H1 (cell line): ENCODE measurements around the gene JMJD1C. TPM values are rescaled to one million over a fixed set of nuclear protein-coding genes. Genes with fewer than 3 reads are reported as not detected.

Experiments
- CTCF ChIA-PET: fragments of 300-600 bp; sonication (Branson Sonifier 250); formaldehyde crosslinking; loops from one replicate; lab custom pipeline; 2021; ENCODE audit not compliant: partially characterized antibody; lab: Charles Lee
- POLR2A ChIA-PET: fragments of 300-600 bp; sonication (Branson Sonifier 250); formaldehyde crosslinking; loops from one replicate; lab custom pipeline; 2021; ENCODE audit warnings: inconsistent platforms; ENCODE audit not compliant: partially characterized antibody; lab: Charles Lee
- DNase-seq, 2 experiments: peaks; one replicate each; pipeline versions ENCODE4 v3.0.0 to v3.0.0-alpha.2; 2010 to 2022; ENCODE audit warnings: low spot score in 2 of 2, low read depth in 1 of 2, mixed read lengths in 1 of 2
- FAIRE-seq: peaks from 2 replicates; lab custom pipeline; 2011; peaks lifted over from hg19 to GRCh38; lab: Jason Lieb, UNC
- H2AFZ ChIP-seq: 2 replicates; pipeline ENCODE4 v1.8.1; 2012; ENCODE audit warnings: low read length, inconsistent platforms
- H2AK5ac ChIP-seq: 2 replicates; pipeline ENCODE4 v1.6.1; 2013; ENCODE audit warnings: low read depth, low read length
- H2BK120ac ChIP-seq: replicated peaks from 2 replicates; pipeline ENCODE3; 2013; ENCODE audit warnings: low read depth, low read length, inconsistent platforms
- H2BK12ac ChIP-seq: 2 replicates; pipeline ENCODE4 v1.6.1; 2013; ENCODE audit warnings: low read depth, low read length
- H2BK15ac ChIP-seq: 2 replicates; pipeline ENCODE4 v1.6.1; 2013; ENCODE audit warnings: low read length
- H2BK20ac ChIP-seq: 2 replicates; pipeline ENCODE4 v1.6.1; 2013; ENCODE audit warnings: low read length
- H2BK5ac ChIP-seq: 2 replicates; pipeline ENCODE4 v1.6.1; 2013; ENCODE audit warnings: low read depth, low read length
- H3K14ac ChIP-seq: 2 replicates; pipeline ENCODE4 v1.6.1; 2013; ENCODE audit warnings: inconsistent platforms; ENCODE audit not compliant: insufficient read length
- H3K18ac ChIP-seq: 2 replicates; pipeline ENCODE4 v1.6.1; 2013; ENCODE audit warnings: low read length; ENCODE audit errors: extremely low read depth
- H3K23ac ChIP-seq: 2 replicates; pipeline ENCODE4 v1.6.1; 2013; ENCODE audit warnings: inconsistent platforms; ENCODE audit not compliant: insufficient read length
- H3K23me2 ChIP-seq: 2 replicates; pipeline ENCODE4 v1.6.1; 2013; ENCODE audit warnings: low read depth, low read length
- H3K27ac ChIP-seq: 2 replicates; pipeline ENCODE4 v1.6.1; 2011; ENCODE audit warnings: low read depth, low read length, inconsistent platforms
- H3K27me3 ChIP-seq, 4 experiments: replicated peaks in 1 of 4; 1 replicate in 1 of 4; 2 replicates in 3 of 4; pipeline versions ENCODE4 v1.6.1 to v1.8.1; 2011 to 2013; ENCODE audit warnings: low read length in 3 of 4, mild to moderate bottlenecking in 3 of 4, inconsistent platforms in 2 of 4, mixed read lengths in 2 of 4, moderate library complexity in 1 of 4; ENCODE audit not compliant: control insufficient read depth in 3 of 4, insufficient read depth in 3 of 4; ENCODE audit errors: extremely low read depth in 1 of 4
- H3K36me3 ChIP-seq, 4 experiments: 2 replicates each; pipeline versions ENCODE4 v1.6.1 to v1.8.1; 2011 to 2013; ENCODE audit warnings: mild to moderate bottlenecking in 4 of 4, low read length in 3 of 4, moderate library complexity in 2 of 4, control low read depth in 1 of 4, inconsistent platforms in 1 of 4; ENCODE audit not compliant: insufficient read depth in 4 of 4, control insufficient read depth in 2 of 4
- H3K4ac ChIP-seq: replicated peaks from 2 replicates; pipeline ENCODE3; 2013; ENCODE audit warnings: low read length, low read depth, mixed read lengths, inconsistent platforms; ENCODE audit not compliant: insufficient read length
- H3K4me1 ChIP-seq, 4 experiments: replicated peaks in 1 of 4; 1 replicate in 1 of 4; 2 replicates in 3 of 4; pipeline versions ENCODE4 v1.6.1 to v1.8.1; 2011 to 2013; ENCODE audit warnings: low read length in 3 of 4, inconsistent platforms in 2 of 4, mixed read lengths in 1 of 4; ENCODE audit not compliant: insufficient read depth in 4 of 4, control insufficient read depth in 3 of 4
- H3K4me2 ChIP-seq, 2 experiments: 2 replicates each; pipeline versions ENCODE4 v1.6.1 to v1.8.1; 2011 to 2013; ENCODE audit warnings: low read depth in 2 of 2, low read length in 2 of 2, control low read depth in 1 of 2, inconsistent platforms in 1 of 2, mild to moderate bottlenecking in 1 of 2; ENCODE audit not compliant: insufficient read depth in 1 of 2
- H3K4me3 ChIP-seq, 4 experiments: fragments of 200-600, 300-600 bp in 1 of 4; sonication (generic), shearing (Covaris generic), sonication (Bioruptor Twin) in 1 of 4; 2 replicates each; pipeline versions ENCODE4 v1.5.1 to v1.8.1; 2011 to 2016; ENCODE audit warnings: low read length in 4 of 4, low read depth in 3 of 4, control low read depth in 2 of 4, inconsistent platforms in 2 of 4, mild to moderate bottlenecking in 2 of 4, mixed read lengths in 1 of 4, moderate library complexity in 1 of 4; ENCODE audit not compliant: insufficient read depth in 2 of 4; ENCODE audit errors: extremely low read depth in 1 of 4
- H3K56ac ChIP-seq: replicated peaks from 2 replicates; pipeline ENCODE3; 2013; ENCODE audit warnings: low read depth, mild to moderate bottlenecking, mixed read lengths, low read length, inconsistent platforms; ENCODE audit not compliant: insufficient read length
- H3K79me1 ChIP-seq: 2 replicates; pipeline ENCODE4 v1.6.1; 2013; ENCODE audit warnings: low read depth, low read length, control low read depth
- H3K79me2 ChIP-seq, 2 experiments: 2 replicates each; pipeline versions ENCODE4 v1.6.1 to v1.8.1; 2012 to 2013; ENCODE audit warnings: low read length in 2 of 2, mild to moderate bottlenecking in 2 of 2, inconsistent platforms in 1 of 2; ENCODE audit not compliant: insufficient read depth in 2 of 2, control insufficient read depth in 1 of 2
- H3K9ac ChIP-seq, 4 experiments: replicated peaks in 1 of 4; 1 replicate in 1 of 4; 2 replicates in 3 of 4; pipeline versions ENCODE4 v1.6.1 to v1.8.1; 2011 to 2013; ENCODE audit warnings: low read depth in 3 of 4, low read length in 3 of 4, control low read depth in 2 of 4, mild to moderate bottlenecking in 2 of 4, moderate library complexity in 2 of 4, inconsistent platforms in 1 of 4; ENCODE audit errors: extremely low read depth in 1 of 4
- H3K9me3 ChIP-seq, 2 experiments: 2 replicates each; pipeline versions ENCODE4 v1.6.1 to v1.8.1; 2012 to 2013; ENCODE audit warnings: mild to moderate bottlenecking in 2 of 2, moderate library complexity in 2 of 2, control low read depth in 1 of 2, inconsistent platforms in 1 of 2, low read depth in 1 of 2, low read length in 1 of 2, mixed read lengths in 1 of 2; ENCODE audit not compliant: insufficient read depth in 2 of 2
- H4K20me1 ChIP-seq, 2 experiments: replicated peaks in 1 of 2; 2 replicates each; pipeline versions ENCODE3 to v1.8.1; 2011 to 2013; ENCODE audit warnings: inconsistent platforms in 2 of 2, low read length in 2 of 2, mild to moderate bottlenecking in 1 of 2; ENCODE audit not compliant: insufficient read depth in 2 of 2, control insufficient read depth in 1 of 2
- H4K5ac ChIP-seq: 2 replicates; pipeline ENCODE4 v1.6.1; 2013; ENCODE audit warnings: low read length, low read depth, mixed read lengths, inconsistent platforms; ENCODE audit not compliant: insufficient read length
- H4K8ac ChIP-seq: 2 replicates; pipeline ENCODE4 v1.8.0; 2013; ENCODE audit warnings: mild to moderate bottlenecking, moderate library complexity, low read length, inconsistent platforms; ENCODE audit not compliant: insufficient read depth; ENCODE audit errors: extremely low read depth
- H4K91ac ChIP-seq: replicated peaks from 2 replicates; pipeline ENCODE3; 2013; ENCODE audit warnings: low read length, mixed read lengths, inconsistent platforms; ENCODE audit not compliant: insufficient read length
- CEBPB ChIP-seq: IDR thresholded peaks from 2 replicates; pipeline ENCODE4 v1.6.1; 2012; ENCODE audit warnings: low read depth, low read length
- EZH2 ChIP-seq: fragments of 200-600 bp; sonication (generic); IDR thresholded peaks from 2 replicates; pipeline ENCODE4 v1.7.1; 2012; ENCODE audit warnings: low read depth, mild to moderate bottlenecking, moderate library complexity, low read length, inconsistent platforms; ENCODE audit not compliant: severe bottlenecking
- JUND ChIP-seq: IDR thresholded peaks from 2 replicates; pipeline ENCODE4 v1.6.1; 2011; ENCODE audit warnings: mild to moderate bottlenecking, improper control_type of control experiment, low read length
- KDM5A ChIP-seq: fragments of 200-600 bp; IDR thresholded peaks from 2 replicates; pipeline ENCODE4 v1.7.1; 2012; ENCODE audit warnings: mild to moderate bottlenecking, low read length, inconsistent platforms, mixed read lengths
- RBBP5 ChIP-seq: IDR thresholded peaks from 2 replicates; pipeline ENCODE4 v1.7.1; 2012; ENCODE audit warnings: low read depth, mild to moderate bottlenecking, inconsistent platforms, low read length, moderate library complexity, borderline replicate concordance
- RNF2 ChIP-seq: fragments of 200-900, 300-1000 bp; sonication (generic); IDR thresholded peaks from 2 replicates; pipeline ENCODE4 v1.7.1; 2016; ENCODE audit warnings: borderline replicate concordance, low read depth, mild to moderate bottlenecking, antibody characterized with exemption, low read length; ENCODE audit not compliant: poor library complexity, severe bottlenecking; ENCODE audit errors: missing control alignments
- YY1 ChIP-seq: IDR thresholded peaks from 2 replicates; pipeline ENCODE4 v1.6.1; 2011; ENCODE audit warnings: low read depth, mild to moderate bottlenecking, low read length
- WGBS, 2 experiments: shearing (Covaris generic) in 1 of 2; methylation state at CpG; one replicate each; pipeline versions ENCODE4 v1.1.6 to v1.1.7; 2013 to 2015; ENCODE audit warnings: low lambda C conversion rate in 2 of 2, mixed read lengths in 2 of 2, inconsistent platforms in 1 of 2, low coverage in 1 of 2, missing lambda C conversion rate in 1 of 2; ENCODE audit not compliant: insufficient replicate concordance in 2 of 2, insufficient coverage in 1 of 2, insufficient read length in 1 of 2; ENCODE audit errors: extremely low coverage in 1 of 2, missing lambda C conversion rate in 1 of 2; 5-methylcytosine and 5-hydroxymethylcytosine counted together
- polyA plus RNA-seq, 7 experiments: library from polyadenylated mRNA; depleted of rRNA in 3 of 7; stranded (reverse) in 5 of 7; unstranded in 2 of 7; fragments of >200 nt in 5 of 7; fragments of 200-250 nt in 2 of 7; gene quantifications; 1 replicate in 5 of 7; 2 replicates in 1 of 7; 4 replicates in 1 of 7; pipeline versions ENCODE4 v1.2.1 to v1.2.3, GENCODE V29; 2011 to 2013; ENCODE audit warnings: missing spikeins in 2 of 7, mixed read lengths in 2 of 7
- total RNA-seq: library from RNA; stranded (reverse); fragmentation: NEBNext Ultra II Directional; extraction: Animal tissue kit (Norgen Biotek cat#: 25700); gene quantifications from 2 replicates; pipeline ENCODE4 v1.2.1, GENCODE V29; 2021
- TF ChIP-seq, protein P1 (sequence below): IDR thresholded peaks from 2 replicates; pipeline ENCODE4 v1.6.1; 2011; ENCODE audit warnings: low read depth, mild to moderate bottlenecking, low read length; ENCODE audit not compliant: insufficient read depth
- TF ChIP-seq, protein P2 (sequence below), 3 experiments: IDR thresholded peaks; 1 replicate in 2 of 3; 2 replicates in 1 of 3; pipeline versions ENCODE4 v1.5.1 to v1.6.1; 2011; ENCODE audit warnings: low read length in 3 of 3, mild to moderate bottlenecking in 3 of 3, inconsistent platforms in 2 of 3, low read depth in 1 of 3, moderate library complexity in 1 of 3; ENCODE audit not compliant: insufficient read depth in 1 of 3; ENCODE audit errors: control extremely low read depth in 1 of 3

Gene JMJD1C
- total and polyA plus RNA-seq, 2 of the 8 experiments (the other 6 are each of a cell fraction or from before 2014, with no cell fraction given), result 54.5 to 210 TPM

DNA sequence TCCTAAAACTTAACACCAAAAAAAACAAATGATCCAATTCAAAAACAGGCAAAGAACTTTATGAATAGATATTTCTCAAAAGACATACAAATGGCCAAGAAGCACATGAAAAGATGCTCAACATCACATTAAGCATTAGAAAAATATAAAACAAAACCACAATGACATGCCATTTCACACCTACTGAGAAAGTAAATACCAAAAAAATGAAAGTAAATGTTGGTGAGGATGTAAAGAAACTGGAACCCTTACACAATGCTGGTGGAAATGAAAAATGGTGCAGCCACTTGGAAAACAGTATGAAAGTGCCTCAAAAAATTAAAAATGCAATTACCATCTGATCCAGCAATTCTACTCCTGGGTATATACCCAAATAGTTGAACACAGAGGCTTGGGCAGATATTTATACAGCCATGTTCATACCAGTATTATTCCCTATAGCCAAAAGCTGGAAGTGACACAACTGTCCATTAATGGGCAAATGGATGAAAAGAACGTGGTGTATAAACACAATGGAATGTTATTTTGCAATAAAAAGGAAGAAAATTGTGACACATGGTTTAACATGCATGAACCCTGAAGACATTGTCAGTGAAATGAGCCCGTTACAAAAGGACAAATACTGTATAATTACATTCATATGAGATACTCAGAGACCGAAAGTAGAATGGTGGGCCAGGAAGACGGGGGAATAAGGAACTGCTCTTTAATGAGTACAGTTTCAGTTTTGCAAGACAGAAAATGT, 89.0 kb downstream of the JMJD1C start:
- H4K20me1 ChIP-seq, result peaks cover 0 to 1% of the 10 kb centered on the region in 2 experiments
- H2BK12ac ChIP-seq, result no peak overlapping the region
- no peak for FAIRE-seq
- DNase-seq, result no peak
- H2AFZ ChIP-seq, result no peak overlapping the region
- POLR2A ChIA-PET, result interaction anchor here (1.0 kb wide), 1 partner anchor 17 kb away, joined by 4 read pairs; no protein-coding TSS in a partner anchor
- H3K27me3 ChIP-seq, result no peaks in the 10 kb centered on the region
- no peak overlapping the region for H2AK5ac ChIP-seq
- H3K18ac ChIP-seq, result no peak overlapping the region
- H3K23me2 ChIP-seq, result no peaks in the 10 kb centered on the region
- no peak overlapping the region for H4K5ac ChIP-seq
- no peak overlapping the region for H4K91ac ChIP-seq
- no peak overlapping the region for H3K56ac ChIP-seq
- no peak overlapping the region for H3K14ac ChIP-seq
- no peak overlapping the region for H3K4ac ChIP-seq
- no peak overlapping the region for H3K9ac ChIP-seq
- peaks cover 2% of the 10 kb centered on the region; the same call in 1 of the 2 replicates for H3K79me1 ChIP-seq
- no peak overlapping the region for H2BK120ac ChIP-seq
- peaks cover 0 to 33% of the 10 kb centered on the region in 2 experiments; a peak in 2 of 4 replicates for H3K79me2 ChIP-seq
- WGBS, 2 experiments, result 96% methylated on average over 4 of the region's 4 CpGs; no CpG with 5 or more reads in 1 of the 2 experiments
- H3K4me2 ChIP-seq, result no peak overlapping the region
- no peaks in the 10 kb centered on the region for H3K9me3 ChIP-seq
- H3K4me3 ChIP-seq, result no peak overlapping the region
- H2BK5ac ChIP-seq, result no peak overlapping the region
- no peak overlapping the region for H2BK15ac ChIP-seq
- CTCF ChIA-PET, result no interaction called here
- H4K8ac ChIP-seq, result no peak overlapping the region
- H2BK20ac ChIP-seq, result no peak overlapping the region
- no peak overlapping the region for H3K23ac ChIP-seq
- no peak overlapping the region for H3K27ac ChIP-seq
- no peaks in the 10 kb centered on the region for H3K4me1 ChIP-seq
- H3K36me3 ChIP-seq, result peaks cover 0 to 11% (median 3%) of the 10 kb centered on the region in 4 experiments; a peak in 4 of 8 replicates
- TF ChIP-seq EZH2, result no peak
- no peak for TF ChIP-seq RNF2
- no peak for TF ChIP-seq YY1
- no peak for TF ChIP-seq KDM5A
- no peak for TF ChIP-seq RBBP5
- TF ChIP-seq CEBPB, result no peak
- TF ChIP-seq, protein P1, sequence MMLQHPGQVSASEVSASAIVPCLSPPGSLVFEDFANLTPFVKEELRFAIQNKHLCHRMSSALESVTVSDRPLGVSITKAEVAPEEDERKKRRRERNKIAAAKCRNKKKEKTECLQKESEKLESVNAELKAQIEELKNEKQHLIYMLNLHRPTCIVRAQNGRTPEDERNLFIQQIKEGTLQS, result no peak
- TF ChIP-seq, protein P2, sequence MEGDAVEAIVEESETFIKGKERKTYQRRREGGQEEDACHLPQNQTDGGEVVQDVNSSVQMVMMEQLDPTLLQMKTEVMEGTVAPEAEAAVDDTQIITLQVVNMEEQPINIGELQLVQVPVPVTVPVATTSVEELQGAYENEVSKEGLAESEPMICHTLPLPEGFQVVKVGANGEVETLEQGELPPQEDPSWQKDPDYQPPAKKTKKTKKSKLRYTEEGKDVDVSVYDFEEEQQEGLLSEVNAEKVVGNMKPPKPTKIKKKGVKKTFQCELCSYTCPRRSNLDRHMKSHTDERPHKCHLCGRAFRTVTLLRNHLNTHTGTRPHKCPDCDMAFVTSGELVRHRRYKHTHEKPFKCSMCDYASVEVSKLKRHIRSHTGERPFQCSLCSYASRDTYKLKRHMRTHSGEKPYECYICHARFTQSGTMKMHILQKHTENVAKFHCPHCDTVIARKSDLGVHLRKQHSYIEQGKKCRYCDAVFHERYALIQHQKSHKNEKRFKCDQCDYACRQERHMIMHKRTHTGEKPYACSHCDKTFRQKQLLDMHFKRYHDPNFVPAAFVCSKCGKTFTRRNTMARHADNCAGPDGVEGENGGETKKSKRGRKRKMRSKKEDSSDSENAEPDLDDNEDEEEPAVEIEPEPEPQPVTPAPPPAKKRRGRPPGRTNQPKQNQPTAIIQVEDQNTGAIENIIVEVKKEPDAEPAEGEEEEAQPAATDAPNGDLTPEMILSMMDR (IDR thresholded peaks at IDR 0.05; ENCODE audit: control extremely low read depth in 1 of 3, insufficient read depth in 1 of 3, low read depth in 1 of 3, low read length in 3 of 3), result no peak
- TF ChIP-seq JUND, result no peak
